Measurements from ENCODE around the gene SYNE1. TPM values are rescaled to one million over a fixed set of nuclear protein-coding genes. Genes with fewer than 3 reads are reported as not detected.

SYNE1 gene
- total and polyA plus RNA-seq, 10 of the 15 experiments (the other 5 are each of a cell fraction or from before 2014, with no cell fraction given) = 2.3 to 28.7 (median 14.1) TPM

- ChIA-PET SMC1A (ENCODE audit: uncharacterized antibody, unreplicated experiment) (interaction anchor here (0.9 to 1.0 kb wide), 2 partner anchors 48 to 468 kb away, joined by 3 read pairs; no protein-coding TSS in a partner anchor), RAD21 (ENCODE audit: unreplicated experiment) (no interaction called here), CTCF (interaction anchor here (0.7 to 1.3 kb wide), 2 partner anchors 357 to 542 kb away, joined by 3 read pairs; no protein-coding TSS in a partner anchor), POLR2A (interaction anchor here (0.9 kb wide), 1 partner anchor 11 kb away, joined by 3 read pairs; no protein-coding TSS in a partner anchor)
- Histone ChIP-seq H4K20me1 (ENCODE audit: control insufficient read depth, insufficient read depth) (no peaks in the 10 kb centered on the region), H3K9me3 (replicated peaks; ENCODE audit: control insufficient read depth, insufficient read depth, low read length) (no peaks in the 10 kb centered on the region), H3K9ac (ENCODE audit: control insufficient read depth, insufficient read depth, low read length) (no peak overlapping the region), H3K36me3 (ENCODE audit: control insufficient read depth in 2 of 2, insufficient read depth in 2 of 2, low read length in 1 of 2) (peaks cover 0 to 6% of the 10 kb centered on the region in 2 experiments; a peak in 1 of 4 replicates), H3K27ac (ENCODE audit: control insufficient read depth, insufficient read depth) (no peak overlapping the region), H2AFZ (ENCODE audit: control insufficient read depth, low read depth, low read length) (no peak overlapping the region), H3K79me2 (ENCODE audit: control insufficient read depth, insufficient read depth, low read length) (no peaks in the 10 kb centered on the region), H3K4me2 (ENCODE audit: control insufficient read depth, insufficient read depth) (no peak overlapping the region), H3K4me1 (ENCODE audit: control insufficient read depth, insufficient read depth, low read length) (no peaks in the 10 kb centered on the region), H3K4me3 (no peak overlapping the region), H3K27me3 (replicated peaks in 1 of 2; ENCODE audit: control insufficient read depth in 2 of 2, insufficient read depth in 2 of 2, low read length in 1 of 2) (no peaks in the 10 kb centered on the region)
- in situ Hi-C loops (cut with MboI) = no loop called here
- 65% methylated on average over 5 of the region's 5 CpGs for WGBS (ENCODE audit: insufficient coverage, insufficient replicate concordance, low lambda C conversion rate, missing lambda C conversion rate)
- DNase-seq (ENCODE audit: low read depth, low spot score) (no peak), FAIRE-seq (no peak), ATAC-seq (no peak)
- no TSS peak for BruUV-seq (replicated peaks)
- intact Hi-C loops (cut with micrococcal nuclease; ENCODE audit: unreplicated experiment) = no loop called here
- no peak for TF ChIP-seq SRF (IDR thresholded peaks at IDR 0.05; ENCODE audit: low read depth in 2 of 2, low read length in 2 of 2)
- no peak for TF ChIP-seq POLR2A (IDR thresholded peaks at IDR 0.05; ENCODE audit: low read depth, low read length)
- no peak for TF ChIP-seq RAD21 (IDR thresholded peaks at IDR 0.05; ENCODE audit: insufficient read depth, low read depth, low read length)
- no peak for TF ChIP-seq ASH2L (IDR thresholded peaks at IDR 0.05; ENCODE audit: borderline replicate concordance, low read depth)
- no peak for TF ChIP-seq ZNF384 (IDR thresholded peaks at IDR 0.05; ENCODE audit: borderline replicate concordance, low read depth, low read length)
- no peak for TF ChIP-seq EP300 (IDR thresholded peaks at IDR 0.05; ENCODE audit: borderline replicate concordance in 1 of 2, control insufficient read depth in 1 of 2, low read depth in 2 of 2, low read length in 2 of 2)
- no peak for TF ChIP-seq DPF2 (IDR thresholded peaks at IDR 0.05)
- no peak for TF ChIP-seq SMARCA5 (IDR thresholded peaks at IDR 0.05)
- TF ChIP-seq EZH2 (IDR thresholded peaks at IDR 0.05; ENCODE audit: borderline replicate concordance, control insufficient read depth, low read depth, low read length) = no peak
- TF ChIP-seq ZNF207 (IDR thresholded peaks at IDR 0.05; ENCODE audit: borderline replicate concordance) = no peak
- no peak for TF ChIP-seq EGR1 (IDR thresholded peaks at IDR 0.05; ENCODE audit: borderline replicate concordance in 1 of 2, low read depth in 2 of 2, low read length in 2 of 2)
- no peak for TF ChIP-seq CBX5 (IDR thresholded peaks at IDR 0.05; ENCODE audit: low read depth)
- no peak for TF ChIP-seq YBX1 (IDR thresholded peaks at IDR 0.05)
- no peak for TF ChIP-seq ZBED1 (IDR thresholded peaks at IDR 0.05; ENCODE audit: borderline replicate concordance)
- no peak for TF ChIP-seq MEF2A (IDR thresholded peaks at IDR 0.05; ENCODE audit: insufficient read depth, low read depth, low read length)
- no peak for TF ChIP-seq RAD51 (IDR thresholded peaks at IDR 0.05)
- no peak for TF ChIP-seq E2F8 (IDR thresholded peaks at IDR 0.05; ENCODE audit: low read depth, partially characterized antibody)
- TF ChIP-seq ZBTB11 (CRISPR knock-in tag; IDR thresholded peaks at IDR 0.05) = no peak
Observed at GRCh38 chr6:152232501-152233151, 404.5 kb downstream of the SYNE1 start.
